IMR-90 (cell line): ENCODE measurements around the gene TRPC4AP. TPM values are rescaled to one million over a fixed set of nuclear protein-coding genes. Genes with fewer than 3 reads are reported as not detected.

ENCODE experiments used
- ATAC-seq: fragments of 200-7000 bp; cut with Tn5 transposase; 2 replicates; pipeline ENCODE4 v1.9.1; 2020; ENCODE audit warnings: low read depth, mild to moderate bottlenecking, moderate library complexity
- BruUV-seq: library from RNA; stranded (reverse); fragments of 400-500 nt; replicated peaks from 2 replicates; lab custom pipeline; 2021; lab: Mats Ljungman, UMichigan
- CTCF ChIA-PET: fragments of 300-600 bp; formaldehyde crosslinking; extraction: SDS; loops from one replicate; lab custom pipeline; 2021; ENCODE audit warnings: antibody characterized with exemption; lab: Yijun Ruan, JAX
- POLR2A ChIA-PET: fragments of 300-600 bp; sonication (Branson Sonifier 250); formaldehyde crosslinking; loops from one replicate; lab custom pipeline; 2022; ENCODE audit warnings: antibody characterized with exemption; ENCODE audit not compliant: unreplicated experiment; lab: Charles Lee
- DNase-seq: peaks from one replicate; pipeline ENCODE4 v3.0.0; 2013
- H2AFZ ChIP-seq: replicated peaks from 2 replicates; pipeline ENCODE3; 2013; ENCODE audit warnings: low read length, mild to moderate bottlenecking; ENCODE audit not compliant: poor library complexity
- H2AK5ac ChIP-seq: 2 replicates; pipeline ENCODE4 v1.6.1; 2013; ENCODE audit warnings: low read depth, low read length, inconsistent platforms
- H2AK9ac ChIP-seq: replicated peaks from 2 replicates; pipeline ENCODE3; 2013; ENCODE audit warnings: mild to moderate bottlenecking, low read depth, low read length, moderate library complexity; ENCODE audit not compliant: poor library complexity
- H2BK120ac ChIP-seq: 2 replicates; pipeline ENCODE4 v1.6.1; 2013; ENCODE audit warnings: low read depth, low read length, inconsistent platforms
- H2BK15ac ChIP-seq: 3 replicates; pipeline ENCODE4 v1.6.1; 2013; ENCODE audit warnings: low read depth, low read length, inconsistent platforms
- H2BK20ac ChIP-seq: 2 replicates; pipeline ENCODE4 v1.6.1; 2013; ENCODE audit warnings: low read depth, mild to moderate bottlenecking, inconsistent platforms, low read length, moderate library complexity
- H2BK5ac ChIP-seq: 2 replicates; pipeline ENCODE4 v1.6.1; 2013; ENCODE audit warnings: mild to moderate bottlenecking, low read depth, low read length, inconsistent platforms; ENCODE audit not compliant: poor library complexity, severe bottlenecking
- H3K14ac ChIP-seq: replicated peaks from 2 replicates; pipeline ENCODE4 v1.6.1; 2013; ENCODE audit warnings: low read depth, low read length, inconsistent platforms
- H3K18ac ChIP-seq: 2 replicates; pipeline ENCODE4 v1.6.1; 2013; ENCODE audit warnings: low read depth, low read length, control low read depth
- H3K23ac ChIP-seq: 2 replicates; pipeline ENCODE4 v1.6.1; 2013; ENCODE audit warnings: low read depth, low read length, inconsistent platforms
- H3K27ac ChIP-seq: 2 replicates; pipeline ENCODE4 v1.5.1; 2013; ENCODE audit warnings: mild to moderate bottlenecking, control low read depth, low read length; ENCODE audit not compliant: insufficient read depth
- H3K27me3 ChIP-seq: 2 replicates; pipeline ENCODE4 v1.6.1; 2013; ENCODE audit warnings: low read length; ENCODE audit not compliant: control insufficient read depth, insufficient read depth
- H3K36me3 ChIP-seq: 2 replicates; pipeline ENCODE4 v1.6.1; 2013; ENCODE audit warnings: low read length, mixed read lengths; ENCODE audit not compliant: control insufficient read depth, insufficient read depth
- H3K4ac ChIP-seq: 2 replicates; pipeline ENCODE4 v1.6.1; 2013; ENCODE audit warnings: low read depth, low read length, inconsistent platforms
- H3K4me1 ChIP-seq: 2 replicates; pipeline ENCODE4 v1.6.1; 2013; ENCODE audit warnings: low read length, mixed read lengths; ENCODE audit not compliant: control insufficient read depth, insufficient read depth
- H3K4me2 ChIP-seq: 2 replicates; pipeline ENCODE4 v1.6.1; 2013; ENCODE audit warnings: low read depth, mild to moderate bottlenecking, control low read depth, low read length, moderate library complexity
- H3K4me3 ChIP-seq: 2 replicates; pipeline ENCODE4 v1.5.1; 2013; ENCODE audit warnings: low read depth, mild to moderate bottlenecking, control low read depth, low read length, moderate library complexity; ENCODE audit not compliant: insufficient read depth
- H3K56ac ChIP-seq: 2 replicates; pipeline ENCODE4 v1.6.1; 2013; ENCODE audit warnings: low read length, inconsistent platforms; ENCODE audit not compliant: insufficient read depth; ENCODE audit errors: extremely low read depth
- H3K79me1 ChIP-seq, 2 experiments: 2 replicates each; pipeline ENCODE4 v1.6.1; 2013; ENCODE audit warnings: low read length in 2 of 2, inconsistent platforms in 1 of 2, low read depth in 1 of 2
- H3K9ac ChIP-seq: 2 replicates; pipeline ENCODE4 v1.6.1; 2013; ENCODE audit warnings: low read depth, low read length, control low read depth
- H3K9me1 ChIP-seq: 2 replicates; pipeline ENCODE4 v1.6.1; 2013; ENCODE audit warnings: low read length, inconsistent platforms; ENCODE audit not compliant: insufficient read depth
- H3K9me3 ChIP-seq: 2 replicates; pipeline ENCODE4 v1.6.1; 2013; ENCODE audit warnings: low read length; ENCODE audit not compliant: control insufficient read depth, insufficient read depth
- H4K20me1 ChIP-seq: 2 replicates; pipeline ENCODE4 v1.6.1; 2013; ENCODE audit warnings: low read length, inconsistent platforms; ENCODE audit not compliant: insufficient read depth
- H4K5ac ChIP-seq: 2 replicates; pipeline ENCODE4 v1.6.1; 2013; ENCODE audit warnings: mild to moderate bottlenecking, low read depth, low read length, control low read depth
- H4K8ac ChIP-seq, 2 experiments: 2 replicates each; pipeline ENCODE4 v1.6.1; 2013; ENCODE audit warnings: low read depth in 2 of 2, low read length in 2 of 2, control low read depth in 1 of 2, inconsistent platforms in 1 of 2
- H4K91ac ChIP-seq: 2 replicates; pipeline ENCODE4 v1.6.1; 2013; ENCODE audit warnings: low read depth, low read length, inconsistent platforms; ENCODE audit not compliant: insufficient read depth
- BHLHE40 ChIP-seq: fragments of 150-350 bp; IDR thresholded peaks from 2 replicates; pipeline ENCODE4 v1.6.1; 2016; ENCODE audit warnings: mild to moderate bottlenecking, low read depth, low read length
- CEBPB ChIP-seq: IDR thresholded peaks from 2 replicates; pipeline ENCODE4 v1.6.1; 2012; ENCODE audit warnings: low read depth, low read length, improper control_type of control experiment
- CHD1 ChIP-seq: IDR thresholded peaks from 2 replicates; pipeline ENCODE4 v1.6.1; 2012; ENCODE audit warnings: low read depth, low read length, improper control_type of control experiment
- CTCF ChIP-seq: conservative IDR thresholded peaks from 2 replicates; pipeline ENCODE4 v1.5.1; 2012; ENCODE audit warnings: mild to moderate bottlenecking, low read depth, low read length, improper control_type of control experiment
- FOS ChIP-seq: fragments of 150-350 bp; IDR thresholded peaks from 2 replicates; pipeline ENCODE4 v1.6.1; 2016; ENCODE audit warnings: low read depth, low read length
- MAFK ChIP-seq: IDR thresholded peaks from 2 replicates; pipeline ENCODE4 v1.6.1; 2012; ENCODE audit warnings: low read depth, low read length, improper control_type of control experiment
- MAZ ChIP-seq: IDR thresholded peaks from 2 replicates; pipeline ENCODE4 v1.6.1; 2012; ENCODE audit warnings: low read depth, mild to moderate bottlenecking, low read length, improper control_type of control experiment, moderate library complexity, borderline replicate concordance
- MXI1 ChIP-seq: IDR thresholded peaks from 2 replicates; pipeline ENCODE4 v1.6.1; 2012; ENCODE audit warnings: low read depth, mild to moderate bottlenecking, low read length, moderate library complexity, borderline replicate concordance
- NFE2L2 ChIP-seq: fragments of 150-350 bp; IDR thresholded peaks from 2 replicates; pipeline ENCODE4 v1.6.1; 2016; ENCODE audit warnings: low read depth, mild to moderate bottlenecking, low read length
- POLR2A ChIP-seq: IDR thresholded peaks from 2 replicates; pipeline ENCODE4 v1.6.1; 2012; ENCODE audit warnings: mild to moderate bottlenecking, low read depth, low read length
- RAD21 ChIP-seq: IDR thresholded peaks from 2 replicates; pipeline ENCODE4 v1.6.1; 2012; ENCODE audit warnings: low read length, improper control_type of control experiment
- RCOR1 ChIP-seq: IDR thresholded peaks from 2 replicates; pipeline ENCODE4 v1.6.1; 2012; ENCODE audit warnings: mild to moderate bottlenecking, low read length, improper control_type of control experiment; ENCODE audit not compliant: insufficient replicate concordance
- RFX5 ChIP-seq: IDR thresholded peaks from 2 replicates; pipeline ENCODE4 v1.8.0; 2012; ENCODE audit warnings: low read depth, mild to moderate bottlenecking, low read length, moderate library complexity
- SMC3 ChIP-seq: fragments of 150-350 bp; IDR thresholded peaks from 2 replicates; pipeline ENCODE4 v1.6.1; 2016; ENCODE audit warnings: low read depth, mild to moderate bottlenecking, antibody characterized with exemption, low read length, moderate library complexity
- USF2 ChIP-seq: fragments of 150-350 bp; IDR thresholded peaks from 2 replicates; pipeline ENCODE4 v1.6.1; 2017; ENCODE audit warnings: mild to moderate bottlenecking, antibody characterized with exemption, low read length, low read depth
- WGBS, 2 experiments: methylation state at CpG; one replicate each; pipeline versions ENCODE4 v1.1.5 to v1.1.7; 2013; ENCODE audit warnings: missing lambda C conversion rate in 2 of 2; ENCODE audit not compliant: insufficient read length in 1 of 2; ENCODE audit errors: extremely low coverage in 2 of 2; 5-methylcytosine and 5-hydroxymethylcytosine counted together
- dilution Hi-C: fragments of 300-500 bp; cut with HindIII; formaldehyde crosslinking; loops from one replicate; pipeline ENCODE4 v1.14.3; 2018; ENCODE audit warnings: low sequenced_read_pairs; ENCODE audit not compliant: unreplicated experiment
- in situ Hi-C: fragments of 300-500 bp; cut with MboI; formaldehyde crosslinking; loops from 3 replicates; pipeline ENCODE4 v1.14.3; 2019; ENCODE audit warnings: low sequenced_read_pairs, inconsistent platforms, mixed read lengths
- intact Hi-C: fragments of 100-400 bp; cut with micrococcal nuclease; formaldehyde crosslinking; loops from 2 replicates; pipeline ENCODE4 v1.10.0; 2022
- polyA plus RNA-seq, 3 experiments: library from polyadenylated mRNA; depleted of rRNA; stranded (reverse); fragments of >200 nt; gene quantifications; 2 replicates each; pipeline ENCODE4 v1.2.3, GENCODE V29; 2012; ENCODE audit warnings: low replicate concordance in 1 of 3
- total RNA-seq: library from RNA; depleted of rRNA; stranded (reverse); fragments of >200 nt; gene quantifications from 2 replicates; pipeline ENCODE4 v1.2.3, GENCODE V29; 2012
- TF ChIP-seq, protein P1 (sequence below): fragments of 150-350 bp; IDR thresholded peaks from 2 replicates; pipeline ENCODE4 v1.6.1; 2016; ENCODE audit warnings: low read depth, mild to moderate bottlenecking, low read length, moderate library complexity, borderline replicate concordance

Gene TRPC4AP
- total and polyA plus RNA-seq, 2 of the 4 experiments (the other 2 are of a cell fraction): 41.0 to 81.0 TPM

DNA sequence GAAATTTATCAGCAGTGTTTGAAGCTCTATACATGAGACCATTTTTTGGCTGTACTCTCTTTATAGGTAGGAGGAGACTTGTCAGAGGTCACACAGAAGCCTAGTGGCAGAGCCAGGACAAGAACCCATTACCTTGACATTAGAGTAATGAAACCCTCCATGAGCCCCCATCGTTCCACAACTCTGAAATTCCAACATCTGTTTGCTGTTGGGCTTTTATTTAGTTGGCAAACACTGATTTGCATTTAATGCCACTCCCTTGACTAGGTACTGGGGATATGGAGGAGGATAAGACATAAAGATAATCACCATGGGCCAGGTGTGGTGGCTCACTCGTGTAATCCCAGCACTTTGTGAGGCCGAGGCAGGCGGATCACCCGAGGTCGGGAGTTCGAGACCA, 138.6 kb downstream of the TRPC4AP start:
- TF ChIP-seq SMC3 (no peak), RFX5 (no peak), USF2 (no peak), MAZ (no peak), CHD1 (no peak), BHLHE40 (no peak), MAFK (no peak), MXI1 (no peak), RCOR1 (no peak), RAD21 (no peak), NFE2L2 (no peak), FOS (no peak), CTCF (no peak), POLR2A (no peak), CEBPB (no peak)
- TF ChIP-seq, protein P1, sequence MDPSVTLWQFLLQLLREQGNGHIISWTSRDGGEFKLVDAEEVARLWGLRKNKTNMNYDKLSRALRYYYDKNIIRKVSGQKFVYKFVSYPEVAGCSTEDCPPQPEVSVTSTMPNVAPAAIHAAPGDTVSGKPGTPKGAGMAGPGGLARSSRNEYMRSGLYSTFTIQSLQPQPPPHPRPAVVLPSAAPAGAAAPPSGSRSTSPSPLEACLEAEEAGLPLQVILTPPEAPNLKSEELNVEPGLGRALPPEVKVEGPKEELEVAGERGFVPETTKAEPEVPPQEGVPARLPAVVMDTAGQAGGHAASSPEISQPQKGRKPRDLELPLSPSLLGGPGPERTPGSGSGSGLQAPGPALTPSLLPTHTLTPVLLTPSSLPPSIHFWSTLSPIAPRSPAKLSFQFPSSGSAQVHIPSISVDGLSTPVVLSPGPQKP: no peak
- in situ Hi-C loops (no loop called here), intact Hi-C loops (no loop called here), dilution Hi-C loops (no loop called here)
- H4K8ac ChIP-seq: no peak overlapping the region
- no peak overlapping the region for H2AK9ac ChIP-seq
- H3K27ac ChIP-seq: no peak overlapping the region
- no CpG with 5 or more reads among the region's 7 CpGs for WGBS, 2 experiments
- H4K5ac ChIP-seq: no peak overlapping the region
- ATAC-seq (no peak), DNase-seq (no peak)
- ChIA-PET POLR2A (no interaction called here), CTCF (interaction anchor here (2.6 kb wide), 1 partner anchor 80 kb away, joined by 19 read pairs; the partner anchor contains the start of gene GGT7)
- no peak overlapping the region for H3K18ac ChIP-seq
- no peak overlapping the region for H3K9ac ChIP-seq
- no peak overlapping the region for H2BK5ac ChIP-seq
- no peak overlapping the region for H4K91ac ChIP-seq
- no TSS peak for BruUV-seq
- no peaks in the 10 kb centered on the region for H3K9me3 ChIP-seq
- no peak overlapping the region for H2BK15ac ChIP-seq
- H3K4me1 ChIP-seq: peaks cover 3% of the 10 kb centered on the region
- H3K79me1 ChIP-seq: peaks cover 13 to 36% of the 10 kb centered on the region in 2 experiments; a peak in 3 of 4 replicates
- no peak overlapping the region for H2AFZ ChIP-seq
- no peak overlapping the region for H3K4me2 ChIP-seq
- H3K23ac ChIP-seq: no peak overlapping the region
- H3K9me1 ChIP-seq: peaks cover 9% of the 10 kb centered on the region
- no peak overlapping the region for H3K4me3 ChIP-seq
- H2BK120ac ChIP-seq: no peak overlapping the region
- no peak overlapping the region for H3K4ac ChIP-seq
- H2BK20ac ChIP-seq: no peak overlapping the region
- H3K27me3 ChIP-seq: no peaks in the 10 kb centered on the region
- H3K56ac ChIP-seq: no peak overlapping the region
- H4K20me1 ChIP-seq: no peaks in the 10 kb centered on the region
- H3K36me3 ChIP-seq: peaks cover 3% of the 10 kb centered on the region
- H2AK5ac ChIP-seq: no peak overlapping the region
- no peak overlapping the region for H3K14ac ChIP-seq
